Endothelial cell (in vitro differentiated cells): ENCODE data around the gene PPP1R14B. TPM values are rescaled to one million over a fixed set of nuclear protein-coding genes. Genes with fewer than 3 reads are reported as not detected.

Experiments used
- DNase-seq: peaks from one replicate; pipeline ENCODE4 v3.0.0; 2021; ENCODE audit warnings: low spot score
- H3K27ac Mint-ChIP-seq: one replicate; pipeline ENCODE4 v1.8.0; 2021; ENCODE audit warnings: mixed read lengths, inconsistent platforms; ENCODE audit not compliant: unreplicated experiment
- H3K27me3 Mint-ChIP-seq: one replicate; pipeline ENCODE4 v1.8.0; 2021; ENCODE audit warnings: mild to moderate bottlenecking, moderate library complexity, mixed read lengths, inconsistent platforms; ENCODE audit not compliant: unreplicated experiment
- H3K36me3 Mint-ChIP-seq: one replicate; pipeline ENCODE4 v1.8.0; 2021; ENCODE audit warnings: mild to moderate bottlenecking, low read depth, mixed read lengths, inconsistent platforms; ENCODE audit not compliant: unreplicated experiment
- H3K4me1 Mint-ChIP-seq: one replicate; pipeline ENCODE4 v1.8.0; 2021; ENCODE audit warnings: mild to moderate bottlenecking, mixed read lengths, inconsistent platforms; ENCODE audit not compliant: unreplicated experiment
- H3K4me3 Mint-ChIP-seq: one replicate; pipeline ENCODE4 v1.8.0; 2021; ENCODE audit warnings: mild to moderate bottlenecking, mixed read lengths, inconsistent platforms; ENCODE audit not compliant: unreplicated experiment
- H3K9me3 Mint-ChIP-seq: one replicate; pipeline ENCODE4 v1.8.0; 2021; ENCODE audit warnings: mixed read lengths, inconsistent platforms; ENCODE audit not compliant: unreplicated experiment
- CTCF ChIP-seq: fragments of 200-600 bp; sonication (generic); IDR thresholded peaks from one replicate; pipeline ENCODE4 v1.5.0; 2021; ENCODE audit warnings: antibody characterized with exemption; ENCODE audit not compliant: unreplicated experiment
- total RNA-seq: library from RNA; stranded (reverse); fragmentation: NEBNext Ultra II Directional; extraction: Animal tissue kit (Norgen Biotek cat#: 25700); gene quantifications from one replicate; pipeline ENCODE4 v1.2.1, GENCODE V29; 2021; ENCODE audit not compliant: unreplicated experiment

PPP1R14B gene
- total RNA-seq, 1 donor from 2014 or later, result 201 TPM

- Mint-ChIP-seq H3K36me3 (peaks cover 11% of the 10 kb centered on the region), H3K27ac (no peak overlapping the region), H3K27me3 (peaks cover 8% of the 10 kb centered on the region), H3K4me1 (peaks cover 22% of the 10 kb centered on the region), H3K4me3 (peak overlapping the region; percentile 91), H3K9me3 (no peaks in the 10 kb centered on the region)
- no peak for TF ChIP-seq CTCF
- DNase-seq, result no peak
These were observed 734 bp downstream of the PPP1R14B start for GRCh38 chr11:64245797-64246620.

DNA sequence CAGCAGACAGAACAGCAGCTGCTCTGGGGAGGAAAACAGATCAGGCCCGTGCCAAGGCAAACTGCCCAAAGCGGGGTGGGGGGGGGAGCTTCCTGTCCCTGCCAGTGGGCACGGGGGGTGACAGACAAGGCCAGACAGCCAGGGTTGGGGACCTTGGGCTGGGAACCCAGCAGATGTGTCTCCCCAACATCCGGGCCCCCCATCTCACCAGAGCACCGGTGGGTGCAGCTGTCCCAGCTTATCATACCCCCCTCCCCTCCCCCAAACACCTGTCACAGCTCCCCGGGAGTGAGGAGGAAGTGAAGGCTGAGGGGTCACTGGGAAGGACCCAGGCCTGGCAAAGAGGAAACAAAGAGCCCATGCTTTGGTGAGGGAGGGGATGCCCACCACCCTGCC, 1.3 kb downstream of the PPP1R14B start:
- H3K27me3 Mint-ChIP-seq, result peaks cover 8% of the 10 kb centered on the region

GRCh38 chr11:64244966-64245365, 1.8 kb downstream of the PPP1R14B start:
- Mint-ChIP-seq H3K9me3 (no peaks in the 10 kb centered on the region), H3K27ac (no peak overlapping the region), H3K27me3 (peaks cover 12% of the 10 kb centered on the region), H3K4me3 (peak overlapping the region; percentile 91), H3K36me3 (peaks cover 11% of the 10 kb centered on the region), H3K4me1 (peaks cover 25% of the 10 kb centered on the region)
- no peak for TF ChIP-seq CTCF
- no peak for DNase-seq

More for the DNA sequence above, 1.3 kb downstream of the PPP1R14B start:
- DNase-seq, result no peak
- Mint-ChIP-seq H3K36me3 (peaks cover 11% of the 10 kb centered on the region), H3K4me3 (peak overlapping the region; percentile 91), H3K4me1 (peaks cover 23% of the 10 kb centered on the region), H3K9me3 (no peaks in the 10 kb centered on the region), H3K27ac (no peak overlapping the region)
- TF ChIP-seq CTCF, result no peak

DNA sequence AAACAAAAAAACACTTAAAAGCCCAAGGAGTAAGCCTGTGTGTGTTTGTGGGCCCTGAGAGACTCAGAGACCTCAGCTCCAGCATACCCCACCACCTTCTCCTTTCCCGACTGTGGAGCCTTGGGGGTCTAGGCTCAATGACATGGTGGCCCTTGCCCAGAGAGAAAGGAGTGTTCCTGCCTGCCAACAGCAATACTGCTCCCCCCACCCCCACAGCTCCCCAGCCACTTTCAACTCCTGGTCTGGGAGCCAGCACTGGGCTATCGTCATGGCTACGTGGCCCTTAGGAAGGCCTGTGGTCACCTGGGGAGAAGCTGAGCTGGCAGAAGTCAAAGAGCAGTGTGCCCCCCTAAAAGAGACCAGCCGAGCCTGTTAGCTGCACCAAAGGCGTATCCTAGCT, 2.6 kb downstream of the PPP1R14B start:
- no peak overlapping the region for H3K27ac Mint-ChIP-seq
- no peak for TF ChIP-seq CTCF
- no peak for DNase-seq
- H3K4me1 Mint-ChIP-seq, result peaks cover 16% of the 10 kb centered on the region
- H3K9me3 Mint-ChIP-seq, result no peaks in the 10 kb centered on the region
- H3K27me3 Mint-ChIP-seq, result peaks cover 17% of the 10 kb centered on the region
- H3K4me3 Mint-ChIP-seq, result peak overlapping the region; percentile 62
- peaks cover 11% of the 10 kb centered on the region for H3K36me3 Mint-ChIP-seq

- peaks cover 17% of the 10 kb centered on the region for H3K27me3 Mint-ChIP-seq
- H3K4me1 Mint-ChIP-seq, result peaks cover 15% of the 10 kb centered on the region
- peak overlapping the region; percentile 42 for H3K27ac Mint-ChIP-seq
- H3K9me3 Mint-ChIP-seq, result no peaks in the 10 kb centered on the region
- TF ChIP-seq CTCF, result no peak
- H3K4me3 Mint-ChIP-seq, result peak overlapping the region; percentile 62
- H3K36me3 Mint-ChIP-seq, result peaks cover 11% of the 10 kb centered on the region
- no peak for DNase-seq
These were observed 3.4 kb downstream of the PPP1R14B start for GRCh38 chr11:64243236-64243854.
